GM10248 (cell line): ENCODE measurements around the gene RMI2.

ENCODE experiments used
- CTCF ChIA-PET: fragments of 300-600 bp; sonication (Branson Sonifier 250); formaldehyde crosslinking; extraction: SDS; loops from one replicate; lab custom pipeline; 2021; ENCODE audit warnings: antibody characterized with exemption; lab: Yijun Ruan, JAX
- POLR2A ChIA-PET: fragments of 350-650 bp; sonication (Branson Sonifier 250); formaldehyde crosslinking; extraction: SDS; loops from one replicate; lab custom pipeline; 2020; ENCODE audit warnings: antibody characterized with exemption; lab: Yijun Ruan, JAX
- DNase-seq: peaks from one replicate; pipeline ENCODE4 v3.0.0; 2012; ENCODE audit errors: extremely low spot score
- TF ChIP-seq, protein P1 (sequence below): IDR thresholded peaks from 2 replicates; pipeline ENCODE4 v1.5.1; 2012; ENCODE audit warnings: mild to moderate bottlenecking, low read depth; ENCODE audit errors: extremely low read depth, missing control alignments, control extremely low read depth

The RMI2 gene

DNA sequence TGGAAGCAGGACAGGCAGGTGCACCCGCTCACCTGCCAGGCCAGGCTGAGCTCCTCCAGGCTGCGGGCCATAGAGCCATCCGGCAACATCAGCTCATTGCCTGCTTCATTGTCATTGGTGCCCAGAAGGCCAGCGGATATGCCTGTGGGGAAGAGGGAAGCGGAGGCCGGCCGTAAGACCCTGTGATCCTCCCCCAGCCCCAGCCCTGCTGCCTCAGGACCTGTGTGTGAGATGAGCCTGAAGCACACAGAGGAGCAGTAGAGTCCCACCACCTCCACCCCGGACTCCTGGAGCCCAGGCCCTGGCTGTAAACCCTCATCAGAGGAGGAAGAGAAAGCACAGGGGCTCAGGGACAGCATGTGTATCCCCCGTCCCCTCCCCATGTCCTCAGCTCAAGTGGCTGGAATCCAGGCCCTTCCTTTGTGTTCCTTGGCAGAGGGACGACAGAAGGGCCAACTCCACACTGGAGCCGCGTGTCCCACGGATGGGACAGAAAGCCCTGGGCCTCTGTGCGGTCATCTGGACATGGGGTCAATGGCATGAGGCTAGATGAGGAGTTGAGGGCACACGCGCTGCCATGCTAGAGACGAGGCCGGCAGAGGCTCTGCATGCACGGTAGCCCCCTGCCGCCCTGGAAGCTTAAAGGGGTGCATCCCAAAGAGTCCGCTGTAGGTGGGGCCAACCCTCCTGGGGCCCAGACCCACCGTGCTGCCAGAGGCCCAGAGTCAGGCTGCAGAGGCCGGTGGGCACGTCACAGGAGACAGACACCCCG lies 39.1 kb downstream of the RMI2 start:
- TF ChIP-seq, protein P1, sequence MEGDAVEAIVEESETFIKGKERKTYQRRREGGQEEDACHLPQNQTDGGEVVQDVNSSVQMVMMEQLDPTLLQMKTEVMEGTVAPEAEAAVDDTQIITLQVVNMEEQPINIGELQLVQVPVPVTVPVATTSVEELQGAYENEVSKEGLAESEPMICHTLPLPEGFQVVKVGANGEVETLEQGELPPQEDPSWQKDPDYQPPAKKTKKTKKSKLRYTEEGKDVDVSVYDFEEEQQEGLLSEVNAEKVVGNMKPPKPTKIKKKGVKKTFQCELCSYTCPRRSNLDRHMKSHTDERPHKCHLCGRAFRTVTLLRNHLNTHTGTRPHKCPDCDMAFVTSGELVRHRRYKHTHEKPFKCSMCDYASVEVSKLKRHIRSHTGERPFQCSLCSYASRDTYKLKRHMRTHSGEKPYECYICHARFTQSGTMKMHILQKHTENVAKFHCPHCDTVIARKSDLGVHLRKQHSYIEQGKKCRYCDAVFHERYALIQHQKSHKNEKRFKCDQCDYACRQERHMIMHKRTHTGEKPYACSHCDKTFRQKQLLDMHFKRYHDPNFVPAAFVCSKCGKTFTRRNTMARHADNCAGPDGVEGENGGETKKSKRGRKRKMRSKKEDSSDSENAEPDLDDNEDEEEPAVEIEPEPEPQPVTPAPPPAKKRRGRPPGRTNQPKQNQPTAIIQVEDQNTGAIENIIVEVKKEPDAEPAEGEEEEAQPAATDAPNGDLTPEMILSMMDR = no peak
- no peak for DNase-seq
- ChIA-PET CTCF (interaction anchor here (0.7 to 16.6 kb wide), 7 partner anchors 12 to 430 kb away, joined by 3 to 249 read pairs (median 4); no protein-coding TSS in a partner anchor), POLR2A (interaction anchor here (1.0 kb wide), 1 partner anchor 8 kb away, joined by 4 read pairs; no protein-coding TSS in a partner anchor)

DNA sequence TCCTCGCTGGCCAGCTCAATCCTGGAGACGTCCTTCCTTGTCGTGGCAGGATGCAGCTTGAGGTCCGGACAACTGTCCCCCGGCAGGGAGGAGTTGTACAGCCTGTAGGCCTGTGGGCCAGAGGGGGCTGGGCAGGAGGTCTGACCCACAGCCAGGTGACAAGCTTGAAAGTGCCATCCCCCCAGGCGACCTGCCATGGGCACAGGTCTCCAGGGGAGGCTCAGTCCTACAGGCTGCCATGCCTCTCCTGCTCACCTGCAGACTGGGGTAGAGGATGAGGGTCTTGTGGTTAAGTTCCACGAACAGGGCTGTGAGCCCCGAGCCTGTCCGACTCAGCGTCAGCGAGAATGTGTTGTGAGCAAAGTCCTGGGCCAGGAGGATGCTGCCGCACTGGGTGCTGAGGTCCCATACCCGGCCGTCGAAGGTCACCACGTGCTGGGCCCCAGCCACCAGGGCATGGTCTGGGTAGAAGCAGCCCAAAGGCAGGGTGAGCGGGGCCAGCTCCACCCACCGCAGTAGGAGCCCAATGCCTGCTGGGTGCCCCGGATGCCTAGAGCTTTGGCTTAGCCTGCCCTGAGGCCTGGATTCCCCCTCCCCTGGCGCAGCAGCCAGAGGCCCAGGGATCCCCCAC lies 39.8 kb downstream of the RMI2 start:
- ChIA-PET CTCF (interaction anchor here (1.0 to 16.6 kb wide), 7 partner anchors 13 to 428 kb away, joined by 3 to 249 read pairs (median 10); no protein-coding TSS in a partner anchor), POLR2A (no interaction called here)
- no peak for DNase-seq
- TF ChIP-seq, protein P1 = no peak

DNA sequence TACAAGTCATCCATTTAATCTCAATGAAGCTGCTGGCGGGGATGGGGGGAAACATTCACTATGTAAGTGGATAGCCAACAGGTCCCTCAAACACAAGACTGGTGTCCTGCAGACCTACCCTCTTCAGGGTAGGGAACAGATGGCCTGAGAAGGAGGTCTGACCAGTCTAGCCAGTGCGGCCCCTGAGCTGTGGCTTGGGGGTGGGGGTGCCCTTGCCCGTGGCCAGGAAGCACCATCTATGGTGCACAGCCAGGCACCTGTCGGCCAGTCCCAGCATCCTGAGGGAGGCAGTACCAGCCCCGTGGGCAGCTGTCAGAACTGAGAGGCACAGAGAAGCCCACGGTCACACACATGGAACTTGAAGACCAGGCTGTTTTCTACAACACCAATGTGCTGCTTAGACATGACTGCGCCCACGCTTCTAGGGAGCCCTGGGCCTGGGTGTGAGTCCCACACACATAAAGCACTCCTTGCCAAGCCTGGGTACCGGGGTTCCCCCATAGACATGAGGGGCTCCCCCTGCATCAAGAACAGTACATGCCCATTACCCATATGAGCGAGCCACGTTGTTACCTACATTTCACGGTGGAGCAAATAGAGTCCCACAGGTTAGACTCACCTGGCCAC lies 40.9 kb downstream of the RMI2 start:
- ChIA-PET CTCF (interaction anchor here (0.6 to 16.6 kb wide), 11 partner anchors 14 to 437 kb away, joined by 3 to 249 read pairs (median 4); no protein-coding TSS in a partner anchor), POLR2A (no interaction called here)
- no peak for DNase-seq
- TF ChIP-seq, protein P1 = no peak

DNA sequence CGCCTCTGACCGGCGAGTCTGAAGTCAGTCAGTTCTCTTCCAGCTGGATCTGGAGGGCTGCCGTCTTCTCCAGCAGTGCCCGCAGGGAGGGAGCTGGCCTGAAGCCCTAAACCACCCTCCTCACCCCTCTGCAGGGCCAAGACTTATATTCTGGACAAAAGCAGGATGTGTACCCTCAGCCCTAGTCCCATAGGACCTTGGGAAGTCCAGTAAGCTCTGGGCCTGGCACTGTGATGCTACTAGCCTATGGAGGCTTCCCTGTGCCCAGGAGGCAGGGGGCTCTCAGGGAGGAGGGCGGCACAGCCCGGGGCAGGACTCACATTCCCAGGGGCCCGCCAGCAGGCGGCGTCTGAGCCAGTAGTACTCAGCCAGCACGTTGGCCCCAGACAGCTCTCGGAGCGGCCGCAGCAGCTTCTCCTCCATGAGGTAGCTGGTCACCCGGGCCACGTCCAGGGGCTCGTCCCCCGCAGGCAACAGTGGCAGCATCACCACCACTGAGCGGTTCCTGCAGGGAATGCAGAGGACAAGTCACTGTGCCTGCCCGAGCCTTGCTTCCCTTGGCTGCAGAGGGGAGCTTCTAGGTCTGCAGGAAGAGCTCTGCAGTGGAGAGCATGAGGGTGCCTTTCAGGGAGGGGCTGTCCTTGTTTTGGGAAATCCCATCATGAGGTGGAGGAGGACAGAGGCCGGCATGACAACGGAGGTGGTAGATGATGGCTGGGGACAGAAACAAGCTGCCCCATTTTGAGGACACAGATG lies 41.7 kb downstream of the RMI2 start:
- ChIA-PET CTCF (interaction anchor here (0.7 to 16.6 kb wide), 11 partner anchors 13 to 438 kb away, joined by 3 to 249 read pairs (median 4); no protein-coding TSS in a partner anchor), POLR2A (no interaction called here)
- TF ChIP-seq, protein P1 = peak; percentile 25
- no peak for DNase-seq

DNA sequence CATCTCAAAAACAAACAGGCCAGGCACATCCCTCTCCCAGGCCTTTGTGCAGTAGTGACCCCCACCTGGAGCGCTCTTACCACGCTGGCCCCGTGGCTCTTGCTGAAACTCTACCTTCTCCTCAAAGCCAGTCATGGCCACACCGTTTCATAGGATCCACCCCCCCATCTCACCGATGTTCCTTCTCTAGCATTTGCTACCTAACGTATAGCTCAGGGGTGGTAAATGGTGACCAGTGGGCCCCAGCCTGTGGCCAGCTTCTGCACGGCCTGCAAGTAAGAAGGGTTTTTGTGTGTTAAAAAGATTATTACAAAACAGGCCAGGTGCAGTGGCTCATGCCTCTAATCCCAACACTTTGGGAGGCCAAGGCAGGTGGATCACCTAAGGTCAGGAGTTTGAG lies 43.8 kb downstream of the RMI2 start:
- ChIA-PET CTCF (interaction anchor here (1.0 to 16.6 kb wide), 6 partner anchors 11 to 435 kb away, joined by 3 to 249 read pairs (median 20); no protein-coding TSS in a partner anchor), POLR2A (interaction anchor here (0.7 kb wide), 1 partner anchor 423 kb away, joined by 3 read pairs; no protein-coding TSS in a partner anchor)
- TF ChIP-seq, protein P1 = no peak
- DNase-seq = no peak
